Type B pancreatic cell (in vitro differentiated cells): ENCODE results near the gene MMRN1. TPM values are rescaled to one million over a fixed set of nuclear protein-coding genes. Genes with fewer than 3 reads are reported as not detected.

ENCODE experiments used
- DNase-seq: peaks from one replicate; pipeline ENCODE4 v3.0.0; 2021; ENCODE audit warnings: mixed read lengths; ENCODE audit not compliant: unreplicated experiment; ENCODE audit errors: extremely low spot score
- H3K27ac Mint-ChIP-seq: 2 replicates; pipeline ENCODE4 v1.8.0; 2021; ENCODE audit warnings: mild to moderate bottlenecking, mixed read lengths
- H3K27me3 Mint-ChIP-seq: 2 replicates; pipeline ENCODE4 v1.8.0; 2021; ENCODE audit warnings: mixed read lengths
- H3K36me3 Mint-ChIP-seq: 2 replicates; pipeline ENCODE4 v1.8.0; 2021; ENCODE audit warnings: mixed read lengths
- H3K4me1 Mint-ChIP-seq: one replicate; pipeline ENCODE4 v1.8.0; 2021; ENCODE audit warnings: mixed read lengths; ENCODE audit not compliant: unreplicated experiment
- H3K4me3 Mint-ChIP-seq: 2 replicates; pipeline ENCODE4 v1.8.0; 2021; ENCODE audit warnings: mild to moderate bottlenecking, mixed read lengths
- H3K9me3 Mint-ChIP-seq: 2 replicates; pipeline ENCODE4 v1.8.0; 2021; ENCODE audit warnings: mixed read lengths
- total RNA-seq: library from RNA; stranded (reverse); gene quantifications from 2 replicates; pipeline ENCODE4 v1.2.1, GENCODE V29; 2021; ENCODE audit warnings: low replicate concordance
- TF ChIP-seq, protein P1 (sequence below): fragments of 200-600 bp; sonication (generic); conservative IDR thresholded peaks from 2 replicates; pipeline ENCODE4 v1.5.0; 2021; ENCODE audit warnings: antibody characterized with exemption, mild to moderate bottlenecking

Gene MMRN1
- total RNA-seq, 1 donor from 2014 or later, result 4.7 TPM

GRCh38 chr4:89954906-89955695 is 60.4 kb downstream of the MMRN1 start:
- Mint-ChIP-seq H3K4me3 (no peak overlapping the region), H3K27ac (no peak overlapping the region), H3K27me3 (no peaks in the 10 kb centered on the region), H3K9me3 (no peaks in the 10 kb centered on the region), H3K36me3 (no peaks in the 10 kb centered on the region), H3K4me1 (peaks cover 4% of the 10 kb centered on the region)
- no peak for DNase-seq
- TF ChIP-seq, protein P1, sequence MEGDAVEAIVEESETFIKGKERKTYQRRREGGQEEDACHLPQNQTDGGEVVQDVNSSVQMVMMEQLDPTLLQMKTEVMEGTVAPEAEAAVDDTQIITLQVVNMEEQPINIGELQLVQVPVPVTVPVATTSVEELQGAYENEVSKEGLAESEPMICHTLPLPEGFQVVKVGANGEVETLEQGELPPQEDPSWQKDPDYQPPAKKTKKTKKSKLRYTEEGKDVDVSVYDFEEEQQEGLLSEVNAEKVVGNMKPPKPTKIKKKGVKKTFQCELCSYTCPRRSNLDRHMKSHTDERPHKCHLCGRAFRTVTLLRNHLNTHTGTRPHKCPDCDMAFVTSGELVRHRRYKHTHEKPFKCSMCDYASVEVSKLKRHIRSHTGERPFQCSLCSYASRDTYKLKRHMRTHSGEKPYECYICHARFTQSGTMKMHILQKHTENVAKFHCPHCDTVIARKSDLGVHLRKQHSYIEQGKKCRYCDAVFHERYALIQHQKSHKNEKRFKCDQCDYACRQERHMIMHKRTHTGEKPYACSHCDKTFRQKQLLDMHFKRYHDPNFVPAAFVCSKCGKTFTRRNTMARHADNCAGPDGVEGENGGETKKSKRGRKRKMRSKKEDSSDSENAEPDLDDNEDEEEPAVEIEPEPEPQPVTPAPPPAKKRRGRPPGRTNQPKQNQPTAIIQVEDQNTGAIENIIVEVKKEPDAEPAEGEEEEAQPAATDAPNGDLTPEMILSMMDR, result no peak

GRCh38 chr4:89957046-89957926 is 62.6 kb downstream of the MMRN1 start:
- no peak overlapping the region for H3K27ac Mint-ChIP-seq
- H3K36me3 Mint-ChIP-seq, result no peaks in the 10 kb centered on the region
- no peaks in the 10 kb centered on the region for H3K9me3 Mint-ChIP-seq
- H3K4me1 Mint-ChIP-seq, result peaks cover 4% of the 10 kb centered on the region
- DNase-seq, result no peak
- no peak overlapping the region for H3K4me3 Mint-ChIP-seq
- H3K27me3 Mint-ChIP-seq, result no peaks in the 10 kb centered on the region
- TF ChIP-seq, protein P1, result no peak

- Mint-ChIP-seq H3K4me1 (no peaks in the 10 kb centered on the region), H3K27ac (no peak overlapping the region), H3K27me3 (no peaks in the 10 kb centered on the region), H3K9me3 (no peaks in the 10 kb centered on the region), H3K4me3 (no peak overlapping the region), H3K36me3 (no peaks in the 10 kb centered on the region)
- TF ChIP-seq, protein P1, result no peak
- no peak for DNase-seq
Observed at GRCh38 chr4:89981789-89982334, 87.2 kb downstream of the MMRN1 start.

- no peak overlapping the region for H3K4me3 Mint-ChIP-seq
- no peak for DNase-seq
- H3K27me3 Mint-ChIP-seq, result no peaks in the 10 kb centered on the region
- H3K9me3 Mint-ChIP-seq, result peaks cover 9% of the 10 kb centered on the region
- peaks cover 5% of the 10 kb centered on the region for H3K4me1 Mint-ChIP-seq
- H3K36me3 Mint-ChIP-seq, result no peaks in the 10 kb centered on the region
- TF ChIP-seq, protein P1, result no peak
- no peak overlapping the region for H3K27ac Mint-ChIP-seq
Observed at GRCh38 chr4:89988268-89988667, 93.6 kb downstream of the MMRN1 start.

DNA sequence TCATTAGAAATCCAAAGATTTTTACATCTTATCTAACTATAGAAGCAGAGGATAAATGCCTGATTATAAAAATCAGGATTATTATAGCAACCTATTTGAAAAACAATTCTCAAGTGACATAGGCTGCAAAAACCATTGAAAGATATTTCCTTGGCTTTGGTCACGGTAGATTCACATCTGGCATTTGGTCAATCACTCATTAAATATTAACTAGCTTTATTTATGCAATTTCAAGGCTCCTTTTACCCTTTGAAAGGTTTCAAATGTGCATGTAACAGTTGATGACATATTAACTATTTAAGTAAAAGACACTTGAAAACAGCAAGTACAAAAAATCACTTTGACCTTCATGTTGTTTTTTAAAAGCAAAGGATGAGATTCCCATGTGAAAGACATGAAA is 98.1 kb downstream of the MMRN1 start:
- peaks cover 9% of the 10 kb centered on the region for H3K9me3 Mint-ChIP-seq
- TF ChIP-seq, protein P1, result no peak

More for the DNA sequence above, 98.1 kb downstream of the MMRN1 start:
- Mint-ChIP-seq H3K27me3 (peaks cover 25% of the 10 kb centered on the region), H3K4me1 (peaks cover 12% of the 10 kb centered on the region), H3K27ac (no peak overlapping the region), H3K4me3 (no peak overlapping the region), H3K36me3 (no peaks in the 10 kb centered on the region)
- no peak for DNase-seq
